Sigmoid colon (tissue), 7 donors: ENCODE measurements around the gene SCMH1. TPM values are rescaled to one million over a fixed set of nuclear protein-coding genes. Genes with fewer than 3 reads are reported as not detected.

Experiments used
- DNase-seq: peaks from one replicate; pipeline ENCODE4 v3.0.0-alpha.2; 2019
- H3K27ac ChIP-seq, 4 donors: fragments of 200-600 bp; sonication (generic); one replicate each; pipeline ENCODE4 v1.5.1; 2016 to 2019; ENCODE audit warnings: mild to moderate bottlenecking in 1 of 4
- H3K27me3 ChIP-seq, 3 donors: fragments of 200-600 bp; sonication (generic); one replicate each; pipeline ENCODE4 v1.5.1; 2019; ENCODE audit warnings: mild to moderate bottlenecking in 1 of 3
- H3K36me3 ChIP-seq, 4 donors: fragments of 200-600 bp; sonication (generic); one replicate each; pipeline ENCODE4 v1.5.1; 2016 to 2019
- H3K4me1 ChIP-seq, 4 donors: fragments of 200-600 bp; sonication (generic); one replicate each; pipeline ENCODE4 v1.5.1; 2017 to 2019
- H3K4me3 ChIP-seq, 4 donors: fragments of 200-600 bp; sonication (generic); one replicate each; pipeline ENCODE4 v1.5.1; 2017 to 2019; ENCODE audit warnings: mild to moderate bottlenecking in 2 of 4, moderate library complexity in 1 of 4
- H3K9me3 ChIP-seq, 4 donors: fragments of 200-600 bp in 3 of 4; sonication (generic) in 3 of 4; one replicate each; pipeline versions ENCODE4 v1.5.1 to v1.6.1; 2013 to 2019
- EP300 ChIP-seq, 4 donors: sonication (generic); formaldehyde crosslinking; IDR thresholded peaks; one replicate each; pipeline ENCODE4 v1.6.1; 2017; ENCODE audit warnings: antibody characterized with exemption in 4 of 4
- POLR2A ChIP-seq, 2 donors: fragments of 450-650 bp; IDR thresholded peaks; one replicate each; pipeline ENCODE4 v1.6.1; 2016; ENCODE audit warnings: antibody characterized with exemption in 2 of 2, mild to moderate bottlenecking in 2 of 2, moderate library complexity in 2 of 2
- POLR2AphosphoS5 ChIP-seq, 4 donors: sonication (generic); formaldehyde crosslinking; IDR thresholded peaks; one replicate each; pipeline ENCODE4 v1.6.1; 2017; ENCODE audit warnings: antibody characterized with exemption in 4 of 4
- WGBS, 2 donors: extraction: QIAGEN DNeasy Blood & Tissue Kit; methylation state at CpG; one replicate each; pipeline ENCODE4 v1.1.7; 2013; 5-methylcytosine and 5-hydroxymethylcytosine counted together
- intact Hi-C: fragments of 100-400 bp; cut with DNase I; formaldehyde crosslinking; loops from one replicate; pipeline ENCODE4 v1.15.1; 2023
- polyA plus RNA-seq, 3 donors: library from polyadenylated mRNA; stranded (reverse); fragments of 200-250 nt; gene quantifications; one replicate each; pipeline ENCODE4 v1.2.3, GENCODE V29; 2013
- total RNA-seq, 4 donors: library from RNA; depleted of rRNA; stranded (reverse); fragments of >200 nt; gene quantifications; one replicate each; pipeline ENCODE4 v1.1.0, GENCODE V29; 2016
- TF ChIP-seq, protein P1 (sequence below), 4 experiments: fragments of 450-650 bp in 3 of 4; fragments of 200-600 bp in 1 of 4; IDR thresholded peaks; one replicate each; pipeline ENCODE4 v1.5.1; 2016 to 2019; ENCODE audit warnings: antibody characterized with exemption in 4 of 4, mild to moderate bottlenecking in 3 of 4, moderate library complexity in 2 of 4
- donor health status: healthy with polysubstance abuse.
- donor health status: Bipolar disorder and iron deficiency.
- donor health status: healthy.

SCMH1 gene
- total and polyA plus RNA-seq, 7 donors, result 10.2 to 95.8 (median 52.4) TPM

DNA sequence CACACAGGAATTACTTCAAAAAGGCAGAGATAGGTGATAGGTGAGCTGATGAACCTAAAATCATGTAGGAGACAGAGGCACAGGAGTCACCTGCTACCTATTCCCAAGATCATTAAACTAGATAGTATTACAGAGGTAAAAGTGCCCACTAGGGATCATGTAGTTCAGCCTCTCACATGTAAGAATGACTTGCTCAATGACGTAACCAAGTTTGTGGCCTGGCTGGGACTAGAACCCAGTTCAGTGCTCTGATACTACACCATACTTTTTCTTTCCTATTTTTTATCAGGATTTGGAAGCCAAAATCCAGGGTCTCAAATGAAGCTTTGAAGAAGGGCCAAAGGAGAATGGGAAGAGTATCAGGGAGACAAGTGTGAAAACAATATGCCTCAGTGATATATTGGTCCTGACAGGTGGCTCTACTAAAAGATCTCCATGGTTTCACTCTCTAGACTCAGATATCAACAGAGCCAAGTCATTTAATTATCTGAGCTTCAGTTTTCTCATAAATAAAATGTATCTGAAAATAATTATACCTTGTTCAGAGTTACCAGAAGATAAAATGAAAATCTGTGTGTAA, 133.3 kb downstream of the SCMH1 start:
- Histone ChIP-seq H3K9me3 (no peaks in the 10 kb centered on the region), H3K36me3 (peaks cover 0 to 14% (median 7%) of the 10 kb centered on the region in 4 donors), H3K27ac (peak overlapping the region; percentile 69 to 92 (median 90)), H3K4me3 (no peak overlapping the region), H3K4me1 (peaks cover 0 to 39% (median 35%) of the 10 kb centered on the region in 4 donors), H3K27me3 (no peaks in the 10 kb centered on the region)
- intact Hi-C loops, result loop anchor here (5.0 to 10.0 kb wide), 3 partner anchors 44 to 244 kb away; partner anchors contain the start of gene CITED4
- 89 to 93% methylated on average over 1 of the region's 1 CpG for WGBS, 2 donors
- peak; percentile 81 for DNase-seq
- TF ChIP-seq POLR2A (IDR thresholded peaks at IDR 0.05) (no peak), EP300 (IDR thresholded peaks at IDR 0.05) (no peak), POLR2AphosphoS5 (IDR thresholded peaks at IDR 0.05) (no peak)
- TF ChIP-seq, protein P1, sequence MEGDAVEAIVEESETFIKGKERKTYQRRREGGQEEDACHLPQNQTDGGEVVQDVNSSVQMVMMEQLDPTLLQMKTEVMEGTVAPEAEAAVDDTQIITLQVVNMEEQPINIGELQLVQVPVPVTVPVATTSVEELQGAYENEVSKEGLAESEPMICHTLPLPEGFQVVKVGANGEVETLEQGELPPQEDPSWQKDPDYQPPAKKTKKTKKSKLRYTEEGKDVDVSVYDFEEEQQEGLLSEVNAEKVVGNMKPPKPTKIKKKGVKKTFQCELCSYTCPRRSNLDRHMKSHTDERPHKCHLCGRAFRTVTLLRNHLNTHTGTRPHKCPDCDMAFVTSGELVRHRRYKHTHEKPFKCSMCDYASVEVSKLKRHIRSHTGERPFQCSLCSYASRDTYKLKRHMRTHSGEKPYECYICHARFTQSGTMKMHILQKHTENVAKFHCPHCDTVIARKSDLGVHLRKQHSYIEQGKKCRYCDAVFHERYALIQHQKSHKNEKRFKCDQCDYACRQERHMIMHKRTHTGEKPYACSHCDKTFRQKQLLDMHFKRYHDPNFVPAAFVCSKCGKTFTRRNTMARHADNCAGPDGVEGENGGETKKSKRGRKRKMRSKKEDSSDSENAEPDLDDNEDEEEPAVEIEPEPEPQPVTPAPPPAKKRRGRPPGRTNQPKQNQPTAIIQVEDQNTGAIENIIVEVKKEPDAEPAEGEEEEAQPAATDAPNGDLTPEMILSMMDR (IDR thresholded peaks at IDR 0.05), result no peak

DNA sequence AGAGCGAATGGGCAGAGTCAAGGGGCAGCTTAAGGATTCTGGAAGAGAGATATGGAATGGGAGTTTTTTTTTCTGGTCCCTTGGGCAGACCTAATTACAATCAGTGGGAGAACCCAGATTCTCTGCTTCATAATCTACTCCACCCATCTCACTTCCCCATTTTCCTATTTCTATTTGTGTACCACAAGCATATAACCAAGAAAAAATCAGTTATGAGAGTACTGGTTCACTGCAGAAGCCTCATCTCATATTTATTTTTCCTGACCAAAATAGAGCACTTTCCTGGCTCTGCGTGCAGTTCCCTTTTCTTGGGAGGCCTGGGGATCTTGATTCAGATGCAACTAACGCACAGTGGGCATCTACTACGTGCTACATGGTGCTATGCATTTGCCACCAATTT, 138.3 kb downstream of the SCMH1 start:
- Histone ChIP-seq H3K9me3 (no peaks in the 10 kb centered on the region), H3K36me3 (no peaks in the 10 kb centered on the region), H3K27ac (peak overlapping the region in 3 of 4 donors; percentile 10 to 81 (median 76)), H3K4me1 (peaks cover 0 to 54% (median 46%) of the 10 kb centered on the region in 4 donors), H3K27me3 (no peaks in the 10 kb centered on the region), H3K4me3 (no peak overlapping the region)
- WGBS, 2 donors, result 68 to 90% methylated on average over 4 of the region's 4 CpGs
- intact Hi-C loops, result loop anchor here (10.0 kb wide), 2 partner anchors 119 to 239 kb away; partner anchors contain the start of gene CITED4
- DNase-seq, result no peak
- TF ChIP-seq, protein P1 (IDR thresholded peaks at IDR 0.05), result no peak
- TF ChIP-seq POLR2AphosphoS5 (IDR thresholded peaks at IDR 0.05), result no peak
- TF ChIP-seq POLR2A (IDR thresholded peaks at IDR 0.05), result no peak
- no peak for TF ChIP-seq EP300 (IDR thresholded peaks at IDR 0.05)

DNA sequence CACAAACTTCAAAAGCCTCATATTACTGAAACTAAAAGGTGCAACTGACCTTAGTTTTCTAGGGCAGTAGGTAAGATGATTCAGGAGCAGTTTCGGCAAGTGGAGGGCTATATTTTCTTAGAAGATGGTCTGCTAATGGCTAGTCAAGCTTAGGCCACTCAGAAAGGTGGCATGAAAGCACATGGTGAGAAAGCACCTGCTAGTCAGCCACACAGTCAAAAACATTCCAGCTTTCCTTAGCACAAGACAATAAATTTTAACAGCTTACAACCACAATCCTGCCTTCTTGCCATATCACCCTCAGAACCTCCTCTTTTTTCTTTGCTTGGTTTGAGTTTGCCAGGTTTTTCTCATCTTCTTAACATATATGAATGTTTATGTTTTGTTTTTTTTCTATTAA, 139.5 kb downstream of the SCMH1 start:
- WGBS, 2 donors, result 16 to 74% methylated on average over 1 of the region's 1 CpG
- no peaks in the 10 kb centered on the region for H3K9me3 ChIP-seq
- no peak overlapping the region for H3K4me3 ChIP-seq
- peaks cover 0 to 44% (median 36%) of the 10 kb centered on the region in 4 donors for H3K4me1 ChIP-seq
- no peaks in the 10 kb centered on the region for H3K36me3 ChIP-seq
- H3K27me3 ChIP-seq, result no peaks in the 10 kb centered on the region
- no peak for DNase-seq
- intact Hi-C loops, result loop anchor here (1.0 to 10.0 kb wide), 3 partner anchors 118 to 238 kb away; partner anchors contain the start of gene CITED4
- TF ChIP-seq EP300 (IDR thresholded peaks at IDR 0.05), result no peak
- TF ChIP-seq POLR2AphosphoS5 (IDR thresholded peaks at IDR 0.05), result no peak
- TF ChIP-seq, protein P1 (IDR thresholded peaks at IDR 0.05), result no peak
- TF ChIP-seq POLR2A (IDR thresholded peaks at IDR 0.05), result no peak
- H3K27ac ChIP-seq, result peak overlapping the region; percentile 68 to 81 (median 74)

DNA sequence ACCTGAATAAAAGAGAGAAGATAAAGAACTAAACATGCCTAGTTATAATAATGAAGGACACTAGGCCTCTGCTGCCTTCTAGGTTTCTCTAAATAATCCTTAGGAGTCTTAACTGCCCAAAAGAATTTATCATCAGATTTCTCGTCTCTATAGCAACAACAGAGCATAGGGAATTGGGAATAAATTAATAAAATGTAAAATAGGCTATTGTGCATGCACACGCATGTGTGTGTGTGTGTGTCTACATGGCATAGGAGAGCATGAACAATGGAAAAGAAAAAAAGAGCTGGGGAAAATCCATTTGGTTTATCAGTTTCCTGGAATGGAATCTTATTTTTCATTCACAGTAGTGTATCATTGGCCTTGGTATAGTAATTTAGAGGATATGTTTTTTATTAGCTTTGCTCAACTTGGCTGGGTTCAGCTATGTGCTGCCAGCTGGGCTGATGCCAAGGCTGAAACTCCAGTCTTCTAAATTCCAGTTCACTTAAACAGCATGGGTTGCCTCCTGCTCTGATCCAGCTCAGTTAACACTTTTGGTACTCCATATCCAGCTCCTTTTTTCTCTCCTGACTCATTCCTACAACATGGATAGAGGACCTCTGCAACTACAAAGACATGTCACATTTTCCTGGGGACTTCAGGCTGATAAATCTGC, 140.0 kb downstream of the SCMH1 start:
- peak; percentile 97 for DNase-seq
- intact Hi-C loops, result loop anchor here (1.0 to 10.0 kb wide), 3 partner anchors 117 to 237 kb away; partner anchors contain the start of gene CITED4
- Histone ChIP-seq H3K4me1 (peaks cover 0 to 44% (median 35%) of the 10 kb centered on the region in 4 donors), H3K27me3 (no peaks in the 10 kb centered on the region), H3K4me3 (no peak overlapping the region), H3K9me3 (no peaks in the 10 kb centered on the region), H3K36me3 (no peaks in the 10 kb centered on the region), H3K27ac (peak overlapping the region; percentile 68 to 81 (median 74))
- TF ChIP-seq POLR2AphosphoS5 (IDR thresholded peaks at IDR 0.05), result peak; percentile 58 to 85 (median 80)
- TF ChIP-seq, protein P1 (IDR thresholded peaks at IDR 0.05), result no peak
- WGBS, 2 donors, result 18 to 56% methylated on average over 2 of the region's 2 CpGs
